Omental fat pad (tissue), 4 donors: ENCODE data around the gene NTRK3. TPM values are rescaled to one million over a fixed set of nuclear protein-coding genes. Genes with fewer than 3 reads are reported as not detected.

Experiments used
- ATAC-seq: fragments of 150-250 bp; one replicate; pipeline ENCODE4 v1.9.1; 2016; ENCODE audit warnings: mild to moderate bottlenecking, moderate library complexity; ENCODE audit not compliant: low FRiP score
- DNase-seq: peaks from one replicate; pipeline ENCODE4 v3.0.0-alpha.2; 2019; ENCODE audit warnings: low spot score
- total RNA-seq, 4 donors: library from RNA; depleted of rRNA; stranded (reverse); fragments of >200 nt; gene quantifications; one replicate each; pipeline ENCODE4 v1.1.0, GENCODE V29; 2016
- TF ChIP-seq, protein P1 (sequence below), 3 donors: fragments of 450-650 bp; IDR thresholded peaks; one replicate each; pipeline ENCODE4 v1.5.1; 2016 to 2017; ENCODE audit warnings: antibody characterized with exemption in 3 of 3, mild to moderate bottlenecking in 3 of 3, moderate library complexity in 2 of 3

NTRK3 gene
- total RNA-seq, 4 donors from 2014 or later, result 0.75 to 5.2 (median 3.6) TPM

DNA sequence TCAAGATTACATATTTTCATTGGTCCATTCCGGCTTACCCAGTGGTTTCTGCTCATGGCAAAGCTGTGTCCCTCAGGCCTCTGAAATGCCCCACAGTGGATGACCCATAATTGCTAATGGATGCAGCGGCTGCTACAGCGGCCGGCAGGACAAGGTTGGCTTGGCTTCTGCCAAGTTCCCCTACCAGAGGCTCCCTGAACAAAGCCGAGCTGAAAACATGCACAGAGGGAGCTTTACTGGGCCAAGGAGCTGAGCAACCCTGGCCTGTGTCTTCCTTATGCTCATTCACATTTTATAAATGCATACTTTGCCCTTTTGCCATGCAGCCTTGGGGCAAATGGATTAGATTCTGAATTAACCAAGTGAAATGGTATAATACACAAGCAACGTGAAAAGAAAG is 150.5 kb downstream of the NTRK3 start:
- no peak for ATAC-seq
- TF ChIP-seq, protein P1, sequence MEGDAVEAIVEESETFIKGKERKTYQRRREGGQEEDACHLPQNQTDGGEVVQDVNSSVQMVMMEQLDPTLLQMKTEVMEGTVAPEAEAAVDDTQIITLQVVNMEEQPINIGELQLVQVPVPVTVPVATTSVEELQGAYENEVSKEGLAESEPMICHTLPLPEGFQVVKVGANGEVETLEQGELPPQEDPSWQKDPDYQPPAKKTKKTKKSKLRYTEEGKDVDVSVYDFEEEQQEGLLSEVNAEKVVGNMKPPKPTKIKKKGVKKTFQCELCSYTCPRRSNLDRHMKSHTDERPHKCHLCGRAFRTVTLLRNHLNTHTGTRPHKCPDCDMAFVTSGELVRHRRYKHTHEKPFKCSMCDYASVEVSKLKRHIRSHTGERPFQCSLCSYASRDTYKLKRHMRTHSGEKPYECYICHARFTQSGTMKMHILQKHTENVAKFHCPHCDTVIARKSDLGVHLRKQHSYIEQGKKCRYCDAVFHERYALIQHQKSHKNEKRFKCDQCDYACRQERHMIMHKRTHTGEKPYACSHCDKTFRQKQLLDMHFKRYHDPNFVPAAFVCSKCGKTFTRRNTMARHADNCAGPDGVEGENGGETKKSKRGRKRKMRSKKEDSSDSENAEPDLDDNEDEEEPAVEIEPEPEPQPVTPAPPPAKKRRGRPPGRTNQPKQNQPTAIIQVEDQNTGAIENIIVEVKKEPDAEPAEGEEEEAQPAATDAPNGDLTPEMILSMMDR (IDR thresholded peaks at IDR 0.05), result no peak

DNA sequence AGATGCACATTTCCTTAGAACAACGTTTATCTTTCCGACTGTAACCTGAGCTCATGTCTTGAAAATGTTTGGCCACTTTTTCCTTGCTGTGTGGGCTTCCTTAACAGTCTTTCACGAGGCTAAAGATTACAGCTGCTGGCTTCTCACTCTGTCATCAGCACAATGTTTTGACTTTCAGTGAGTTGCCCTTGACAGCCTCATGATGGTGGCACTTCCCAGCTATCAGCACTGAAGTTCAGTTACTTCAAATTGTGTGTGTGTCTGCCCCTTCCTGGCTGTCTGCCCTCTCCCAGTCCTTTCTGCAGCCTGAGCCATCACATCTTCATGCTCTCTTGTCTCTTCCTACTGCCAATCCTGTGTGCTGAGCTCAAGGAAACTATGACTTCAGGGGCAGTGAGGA is 152.2 kb downstream of the NTRK3 start:
- ATAC-seq (no peak), DNase-seq (no peak)
- TF ChIP-seq, protein P1 (IDR thresholded peaks at IDR 0.05), result no peak

More for the DNA sequence above, 150.5 kb downstream of the NTRK3 start:
- no peak for DNase-seq

DNA sequence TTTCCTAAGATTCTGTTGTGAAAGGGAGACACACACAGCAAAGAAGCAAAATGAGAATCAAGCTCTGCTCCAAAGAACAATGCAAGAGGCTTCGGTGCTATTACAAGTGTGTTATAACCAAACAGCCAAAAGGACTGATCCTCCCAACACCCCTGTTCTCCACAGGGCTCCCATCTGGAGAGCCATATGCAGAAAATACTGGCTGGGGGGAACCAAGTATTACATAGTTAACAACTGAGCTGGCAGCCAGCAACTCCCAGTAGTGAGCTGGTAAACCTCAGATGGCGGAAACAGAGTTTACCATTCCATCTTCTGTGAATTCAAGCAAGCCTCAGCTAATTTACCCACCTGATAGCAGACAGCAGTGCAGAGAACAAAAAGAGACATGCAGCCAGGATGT is 156.4 kb downstream of the NTRK3 start:
- ATAC-seq (no peak), DNase-seq (no peak)
- TF ChIP-seq, protein P1 (IDR thresholded peaks at IDR 0.05), result no peak

DNA sequence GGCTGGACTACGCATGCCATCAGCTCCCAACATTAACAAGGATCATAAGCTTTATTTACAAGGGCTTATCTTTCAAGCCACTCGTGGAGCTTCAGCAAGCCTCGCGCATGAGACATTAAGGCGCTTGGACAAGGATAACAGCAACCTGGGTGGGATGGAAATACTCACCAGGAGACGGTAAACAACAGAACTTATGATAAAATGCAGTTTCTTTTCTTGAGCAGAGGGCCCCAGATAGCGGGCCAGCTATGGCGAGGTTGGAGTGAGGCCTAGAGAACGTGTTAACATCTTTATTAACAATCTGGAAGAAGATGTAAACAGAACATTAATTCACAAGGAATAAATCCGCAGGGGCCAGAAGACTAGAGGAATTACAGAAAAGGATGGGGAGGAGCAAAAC is 158.2 kb downstream of the NTRK3 start:
- DNase-seq, result no peak
- no peak for ATAC-seq
- TF ChIP-seq, protein P1 (IDR thresholded peaks at IDR 0.05), result no peak

DNA sequence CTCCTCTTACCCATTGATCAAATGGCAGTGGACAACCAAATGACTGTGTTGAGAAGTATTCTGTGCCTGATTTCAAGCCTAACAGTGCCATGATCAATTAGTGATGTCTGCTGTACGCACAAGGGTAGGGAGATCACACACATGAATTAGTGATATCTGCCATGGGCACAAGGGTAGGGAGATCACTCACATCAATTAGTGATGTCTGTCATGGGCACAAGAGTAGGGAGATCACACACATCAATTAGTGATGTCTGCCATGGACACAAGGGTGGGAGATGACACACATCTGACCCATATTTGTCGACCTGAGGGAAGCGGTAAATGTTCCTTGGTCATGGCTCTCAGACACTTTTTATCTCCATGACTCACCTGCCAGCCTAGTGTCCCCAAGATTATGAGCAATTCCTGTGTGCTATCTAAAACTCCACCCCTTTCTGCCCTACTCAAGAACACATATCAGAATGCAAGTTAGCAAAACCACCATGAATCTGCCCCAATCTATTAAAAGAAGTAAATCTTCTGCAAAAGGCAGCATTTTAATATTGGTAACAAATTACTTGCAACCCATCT is 165.0 kb downstream of the NTRK3 start:
- ATAC-seq (no peak), DNase-seq (no peak)
- TF ChIP-seq, protein P1 (IDR thresholded peaks at IDR 0.05), result no peak

DNA sequence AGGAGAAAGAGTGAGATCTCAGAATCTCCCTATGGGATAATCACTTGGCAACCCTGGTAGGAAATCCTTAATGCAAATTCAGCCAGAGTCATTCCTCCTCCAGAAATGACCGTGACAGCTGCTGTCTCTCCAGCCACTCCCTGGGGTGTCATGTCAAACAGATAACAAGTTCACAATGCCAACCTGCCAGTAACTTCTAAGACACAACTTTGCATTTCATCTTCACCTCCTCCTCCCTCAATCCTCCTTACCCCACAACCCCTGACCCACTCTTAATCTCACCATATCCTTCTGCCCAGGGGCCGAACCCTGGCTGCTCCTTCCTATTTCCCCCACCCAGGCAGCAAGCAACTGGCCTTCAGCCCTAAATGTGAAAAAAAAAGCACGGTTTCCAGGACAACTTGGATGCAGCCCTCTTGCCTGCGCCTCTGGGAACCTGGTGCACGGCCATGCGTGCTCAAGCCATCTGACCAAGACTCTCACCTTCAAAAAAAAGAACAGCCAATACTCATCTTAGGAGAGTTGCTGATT is 166.0 kb downstream of the NTRK3 start:
- TF ChIP-seq, protein P1 (IDR thresholded peaks at IDR 0.05), result no peak
- ATAC-seq (no peak), DNase-seq (no peak)

DNA sequence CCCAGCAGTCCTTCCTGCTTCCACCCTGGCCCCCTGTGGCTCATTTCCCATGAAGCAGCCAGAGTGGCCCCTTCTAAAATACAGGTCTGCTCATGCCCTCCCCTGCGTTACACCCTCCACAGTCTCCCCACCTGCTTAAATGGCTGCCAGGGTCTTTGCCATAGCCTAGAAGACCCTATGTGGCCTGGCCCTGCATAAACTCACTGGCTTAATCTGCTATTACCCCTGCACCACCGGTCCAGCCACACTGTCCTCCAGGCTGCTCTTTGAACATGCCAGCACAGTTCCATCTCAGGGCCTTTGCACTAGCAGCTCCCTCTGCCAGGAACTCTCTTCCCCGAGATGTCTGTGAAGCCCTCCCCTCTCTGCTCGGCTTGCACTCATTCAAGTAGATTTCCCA is 166.8 kb downstream of the NTRK3 start:
- TF ChIP-seq, protein P1 (IDR thresholded peaks at IDR 0.05), result no peak
- DNase-seq (no peak), ATAC-seq (no peak)
